Measurements from ENCODE around the gene RAB3IL1.

RAB3IL1 gene

DNA sequence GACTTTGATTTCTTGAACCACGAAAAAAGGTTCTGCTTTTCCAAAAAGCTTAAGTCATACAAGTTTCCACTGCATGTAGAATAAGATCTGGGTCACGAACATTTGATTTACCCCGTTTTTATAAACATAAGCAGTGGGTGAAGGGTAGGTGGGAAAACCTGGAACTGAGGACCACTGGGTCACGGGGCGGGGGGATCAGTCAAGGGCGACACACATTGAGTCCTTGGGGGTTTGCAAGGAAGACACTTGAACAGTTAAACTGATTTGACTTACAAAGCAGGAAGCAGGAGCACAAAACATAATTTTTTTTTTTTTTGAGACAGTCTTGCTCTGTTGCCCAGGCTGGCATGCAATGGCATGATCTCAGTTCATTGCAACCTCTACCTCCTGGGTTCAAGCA lies 36.9 kb downstream of the RAB3IL1 start:
- no peak overlapping the region for H3K4me3 Mint-ChIP-seq
- no peak for DNase-seq (ENCODE audit: low spot score in 2 of 2)
- H3K36me3 Mint-ChIP-seq (ENCODE audit: insufficient read depth), result no peaks in the 10 kb centered on the region

DNA sequence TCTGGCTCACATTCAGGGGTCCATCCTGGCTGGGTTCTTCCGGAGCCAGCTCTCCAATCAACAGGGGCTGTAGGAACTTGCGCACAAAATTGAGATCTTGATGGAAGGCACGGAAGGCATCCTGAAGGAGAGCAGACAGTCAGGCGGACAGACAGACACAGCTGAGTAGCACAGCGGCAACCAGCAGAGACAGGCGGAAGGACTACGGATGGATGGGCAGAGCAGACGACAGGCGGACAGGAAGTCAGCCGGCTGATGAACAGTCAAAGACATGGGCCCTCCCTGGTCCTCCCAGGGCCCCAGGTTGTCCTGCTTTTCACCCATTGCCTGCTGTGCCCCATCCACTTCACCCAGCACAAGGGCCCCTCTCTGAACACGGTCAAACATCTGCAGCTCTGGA lies 37.3 kb downstream of the RAB3IL1 start:
- ATAC-seq (replicated peaks; ENCODE audit: extremely low read depth, poor library complexity, severe bottlenecking), result no peak
- Mint-ChIP-seq H3K36me3 (ENCODE audit: insufficient read depth) (no peaks in the 10 kb centered on the region), H3K4me1 (peaks cover 6% of the 10 kb centered on the region), H3K4me3 (no peak overlapping the region), H3K27ac (ENCODE audit: low read depth) (no peak overlapping the region), H3K9me3 (no peaks in the 10 kb centered on the region), H3K27me3 (no peaks in the 10 kb centered on the region)
- DNase-seq (ENCODE audit: low spot score in 2 of 2), result no peak

More for the DNA sequence above, 36.9 kb downstream of the RAB3IL1 start:
- Mint-ChIP-seq H3K4me1 (peaks cover 6% of the 10 kb centered on the region), H3K27me3 (no peaks in the 10 kb centered on the region), H3K27ac (ENCODE audit: low read depth) (no peak overlapping the region), H3K9me3 (no peaks in the 10 kb centered on the region)
- no peak for ATAC-seq (replicated peaks; ENCODE audit: extremely low read depth, poor library complexity, severe bottlenecking)

DNA sequence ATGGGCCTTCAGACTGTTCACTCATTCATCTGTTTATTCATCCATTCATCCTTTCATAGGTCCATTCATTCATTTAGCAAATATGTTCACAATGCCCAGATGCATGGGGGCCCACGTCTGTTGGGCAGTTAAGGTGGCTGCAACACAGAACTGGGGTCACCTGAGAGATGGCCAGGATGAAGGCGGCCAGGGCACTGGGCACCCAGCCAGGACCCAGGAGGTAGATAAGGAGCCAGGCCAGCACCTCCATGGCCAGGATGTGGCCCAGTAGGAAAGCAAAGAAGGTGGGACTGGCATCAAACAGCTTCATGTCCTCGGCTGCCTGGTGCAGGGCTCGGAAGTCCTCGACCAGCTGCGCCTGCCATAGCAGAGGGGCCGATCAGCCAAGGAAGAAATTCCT lies 38.2 kb downstream of the RAB3IL1 start:
- H3K9me3 Mint-ChIP-seq, result no peaks in the 10 kb centered on the region
- peaks cover 6% of the 10 kb centered on the region for H3K4me1 Mint-ChIP-seq
- ATAC-seq (replicated peaks; ENCODE audit: extremely low read depth, poor library complexity, severe bottlenecking), result no peak
- no peaks in the 10 kb centered on the region for H3K27me3 Mint-ChIP-seq
- H3K27ac Mint-ChIP-seq (ENCODE audit: low read depth), result no peak overlapping the region
- no peaks in the 10 kb centered on the region for H3K36me3 Mint-ChIP-seq (ENCODE audit: insufficient read depth)
- no peak overlapping the region for H3K4me3 Mint-ChIP-seq
- no peak for DNase-seq (ENCODE audit: low spot score in 2 of 2)

DNA sequence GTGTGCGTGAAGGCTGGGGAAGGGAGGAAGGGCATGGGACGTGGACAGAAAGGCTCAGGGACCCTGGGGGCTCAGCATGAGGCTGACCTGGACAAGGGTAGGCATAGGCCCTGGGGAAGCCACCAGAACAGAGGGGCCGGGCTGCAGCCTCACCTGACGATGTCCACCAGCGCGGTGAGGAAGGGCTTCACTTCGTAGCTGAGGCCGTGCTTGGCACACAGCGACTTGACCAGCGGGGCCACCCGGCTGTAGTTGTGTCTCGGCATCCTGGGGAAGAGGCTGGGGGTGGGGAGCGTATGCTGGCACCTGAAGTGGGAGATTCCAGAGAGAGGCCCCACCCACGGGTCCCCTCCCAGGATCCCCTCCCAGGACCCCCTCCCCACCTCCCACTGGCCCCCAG lies 41.7 kb downstream of the RAB3IL1 start:
- Mint-ChIP-seq H3K36me3 (ENCODE audit: insufficient read depth) (peaks cover 1% of the 10 kb centered on the region), H3K9me3 (no peaks in the 10 kb centered on the region), H3K4me1 (peaks cover 7% of the 10 kb centered on the region), H3K27me3 (peaks cover 7% of the 10 kb centered on the region), H3K4me3 (no peak overlapping the region), H3K27ac (ENCODE audit: low read depth) (no peak overlapping the region)
- DNase-seq (ENCODE audit: low spot score in 2 of 2) (no peak), ATAC-seq (replicated peaks; ENCODE audit: extremely low read depth, poor library complexity, severe bottlenecking) (no peak)

DNA sequence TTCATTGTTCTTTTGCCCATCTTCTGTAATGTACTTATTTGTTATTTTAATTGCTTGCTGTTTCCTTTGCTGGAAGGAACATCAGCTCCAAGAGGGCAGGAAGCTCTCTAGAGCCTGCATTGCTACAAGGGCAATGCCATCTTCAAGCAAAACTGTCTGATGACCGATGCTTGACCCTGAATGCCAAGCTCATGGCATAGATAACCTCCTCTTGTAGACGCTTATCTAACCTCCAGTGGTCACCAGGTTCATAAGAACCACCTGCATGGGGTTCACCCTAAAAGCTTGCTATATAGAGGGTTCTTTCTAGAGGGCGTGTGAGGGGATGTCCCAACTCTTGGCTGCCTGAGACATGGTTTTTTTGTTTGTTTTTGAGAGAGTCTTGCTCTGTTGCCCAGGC lies 42.5 kb downstream of the RAB3IL1 start:
- H3K27me3 Mint-ChIP-seq, result peaks cover 11% of the 10 kb centered on the region
- H3K9me3 Mint-ChIP-seq, result no peaks in the 10 kb centered on the region
- H3K4me1 Mint-ChIP-seq, result peaks cover 9% of the 10 kb centered on the region
- ATAC-seq (replicated peaks; ENCODE audit: extremely low read depth, poor library complexity, severe bottlenecking) (no peak), DNase-seq (ENCODE audit: low spot score in 2 of 2) (no peak)
- H3K36me3 Mint-ChIP-seq (ENCODE audit: insufficient read depth), result peaks cover 1% of the 10 kb centered on the region
- no peak overlapping the region for H3K27ac Mint-ChIP-seq (ENCODE audit: low read depth)
- H3K4me3 Mint-ChIP-seq, result no peak overlapping the region

DNA sequence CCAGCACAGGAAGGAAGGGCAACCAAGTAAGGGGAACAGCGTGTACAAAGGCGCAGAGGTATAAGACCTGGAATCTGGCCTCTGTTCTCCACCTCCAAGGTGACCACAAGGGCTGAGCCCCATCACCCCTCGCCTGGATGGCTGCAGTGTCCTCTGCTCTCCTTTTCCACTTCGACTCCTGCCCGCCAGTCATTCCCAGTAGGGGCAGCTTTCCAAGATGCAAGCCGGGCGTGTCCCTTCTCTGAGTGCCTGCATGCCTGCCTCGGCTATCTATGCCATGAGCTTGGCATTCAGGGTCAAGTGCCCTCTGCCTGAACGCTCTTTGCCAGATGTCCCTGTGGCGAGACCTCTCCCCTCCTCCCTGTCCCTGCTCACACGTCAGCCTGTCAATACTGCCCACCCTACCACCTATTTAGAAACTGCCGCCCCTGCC lies 43.0 kb downstream of the RAB3IL1 start:
- ATAC-seq (replicated peaks; ENCODE audit: extremely low read depth, poor library complexity, severe bottlenecking), result no peak
- peaks cover 15% of the 10 kb centered on the region for H3K27me3 Mint-ChIP-seq
- H3K36me3 Mint-ChIP-seq (ENCODE audit: insufficient read depth), result peaks cover 1% of the 10 kb centered on the region
- peaks cover 9% of the 10 kb centered on the region for H3K4me1 Mint-ChIP-seq
- no peak overlapping the region for H3K4me3 Mint-ChIP-seq
- DNase-seq (ENCODE audit: low spot score in 2 of 2), result no peak
- no peak overlapping the region for H3K27ac Mint-ChIP-seq (ENCODE audit: low read depth)
- no peaks in the 10 kb centered on the region for H3K9me3 Mint-ChIP-seq

DNA sequence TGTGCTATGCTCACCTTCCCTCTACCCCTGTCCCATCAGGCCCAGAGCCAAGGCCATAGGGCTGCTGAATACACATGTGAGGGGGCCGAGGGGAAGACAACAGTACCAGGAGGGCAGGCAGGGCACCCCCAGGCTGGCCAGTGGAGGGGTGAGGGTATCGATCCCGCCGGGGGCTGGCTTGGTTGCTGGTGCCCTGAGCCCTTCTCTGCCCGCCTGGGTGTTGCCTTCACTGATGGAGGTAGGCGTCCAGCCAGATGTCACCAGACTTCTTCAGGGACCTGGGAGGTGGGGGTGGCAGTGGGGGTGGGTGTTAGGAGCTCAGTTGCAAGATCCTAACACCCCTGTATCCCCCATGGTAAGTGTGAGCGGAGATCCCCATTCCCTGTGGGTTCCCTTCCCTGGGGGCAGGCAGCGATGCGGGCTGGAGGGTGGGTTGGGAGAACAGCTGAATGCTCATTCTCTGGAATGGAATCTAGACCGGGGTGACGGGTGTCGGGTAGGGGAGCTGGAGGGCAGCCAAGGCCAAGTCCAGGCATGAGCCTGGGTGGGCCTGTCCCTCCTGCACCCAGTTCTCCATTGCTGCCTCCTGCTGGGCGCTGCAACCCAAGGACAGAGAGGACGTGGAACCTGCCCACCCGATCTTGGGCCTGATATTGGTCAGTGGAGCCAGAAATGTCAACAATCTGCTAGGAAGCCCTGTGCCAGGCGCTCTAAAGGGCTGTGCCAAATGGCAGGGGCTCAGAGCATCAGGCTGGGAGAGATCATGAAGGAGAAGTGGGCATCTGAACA lies 43.6 kb downstream of the RAB3IL1 start:
- no peak overlapping the region for H3K27ac Mint-ChIP-seq (ENCODE audit: low read depth)
- peaks cover 1% of the 10 kb centered on the region for H3K36me3 Mint-ChIP-seq (ENCODE audit: insufficient read depth)
- DNase-seq (ENCODE audit: low spot score in 2 of 2) (no peak), ATAC-seq (replicated peaks; ENCODE audit: extremely low read depth, poor library complexity, severe bottlenecking) (no peak)
- no peak overlapping the region for H3K4me3 Mint-ChIP-seq
- peaks cover 17% of the 10 kb centered on the region for H3K27me3 Mint-ChIP-seq
- H3K9me3 Mint-ChIP-seq, result no peaks in the 10 kb centered on the region
- peaks cover 9% of the 10 kb centered on the region for H3K4me1 Mint-ChIP-seq

DNA sequence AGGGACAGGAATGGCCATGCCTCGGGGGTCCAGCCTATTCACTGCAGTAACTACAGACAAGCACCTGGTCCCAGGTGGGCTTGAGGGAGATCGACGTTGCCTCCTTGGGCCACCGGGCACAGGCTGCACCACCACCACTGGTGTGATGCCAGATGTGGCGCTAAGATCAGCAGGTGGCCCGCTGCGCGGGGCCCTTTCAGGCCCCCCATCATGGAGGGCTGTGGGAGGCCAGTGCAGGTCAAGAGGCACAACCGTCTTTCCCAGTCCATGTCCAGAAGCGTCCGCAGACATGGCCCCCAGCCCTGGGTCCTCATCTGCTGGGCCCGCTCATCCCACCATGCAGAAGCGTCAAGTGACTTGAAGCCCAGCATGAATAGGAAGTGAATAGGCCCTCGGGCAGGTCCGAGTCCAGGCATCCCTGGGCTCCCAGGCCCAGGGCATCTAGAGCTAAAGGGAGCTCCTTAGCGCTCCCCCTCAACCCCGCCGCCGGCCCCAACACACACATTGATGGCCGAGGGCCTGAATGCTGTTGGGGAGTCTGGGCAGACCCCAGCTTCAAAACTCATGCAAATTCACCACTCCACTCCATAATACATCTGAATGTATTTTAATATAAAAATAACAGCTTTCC lies 44.3 kb downstream of the RAB3IL1 start:
- Mint-ChIP-seq H3K36me3 (ENCODE audit: insufficient read depth) (peaks cover 3% of the 10 kb centered on the region), H3K4me1 (peaks cover 9% of the 10 kb centered on the region), H3K4me3 (no peak overlapping the region), H3K27me3 (peaks cover 17% of the 10 kb centered on the region), H3K27ac (ENCODE audit: low read depth) (no peak overlapping the region), H3K9me3 (no peaks in the 10 kb centered on the region)
- no peak for ATAC-seq (replicated peaks; ENCODE audit: extremely low read depth, poor library complexity, severe bottlenecking)
- DNase-seq (ENCODE audit: low spot score in 2 of 2), result no peak

DNA sequence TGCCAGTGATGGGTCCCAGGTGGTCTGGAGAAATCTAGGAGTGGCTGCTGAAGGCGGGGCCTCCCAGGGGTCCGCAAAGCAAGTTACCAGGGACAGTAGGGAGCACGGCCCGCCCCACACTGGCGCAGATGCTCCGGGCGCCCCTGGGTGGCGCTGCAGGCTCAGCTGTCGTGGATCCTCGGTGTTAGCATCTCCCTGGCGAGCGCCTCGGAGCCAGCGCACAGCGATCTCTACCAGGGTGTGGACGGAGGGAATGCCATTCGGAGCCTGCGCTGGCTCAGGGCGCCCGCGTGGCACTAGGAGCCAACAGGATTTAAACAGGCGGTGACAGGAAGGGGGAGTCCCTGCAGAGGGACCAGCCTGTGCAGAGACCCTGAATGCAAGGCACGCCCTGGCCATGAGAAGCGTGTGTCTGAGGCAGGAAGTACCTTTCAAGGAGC lies 46.2 kb downstream of the RAB3IL1 start:
- H3K27ac Mint-ChIP-seq (ENCODE audit: low read depth), result peak overlapping the region; percentile 74
- peak; percentile 40 to 54 for DNase-seq (ENCODE audit: low spot score in 2 of 2)

DNA sequence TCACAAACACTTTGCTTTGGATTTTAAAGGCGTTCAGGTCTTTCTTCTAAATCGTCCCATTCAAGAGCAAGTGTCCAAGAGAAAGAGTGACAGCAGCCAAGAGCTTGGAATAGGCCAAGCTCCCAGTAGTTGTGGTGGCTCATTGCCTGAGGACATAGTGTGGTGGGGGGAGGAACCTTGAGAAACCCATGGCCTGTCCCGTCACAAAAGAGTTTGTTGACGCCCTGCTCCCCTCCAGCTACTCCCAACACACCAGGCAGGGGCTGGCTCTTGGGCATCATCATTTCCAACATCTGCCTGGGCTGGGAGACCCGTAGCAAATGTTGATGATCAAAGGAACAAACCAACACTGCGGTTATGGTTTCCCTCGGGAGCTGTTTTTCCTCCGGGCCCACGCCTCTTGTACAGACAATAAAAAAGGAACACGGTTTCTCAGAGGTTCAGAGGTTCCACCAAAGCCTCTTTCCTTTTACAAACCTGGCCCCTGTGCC lies 46.8 kb downstream of the RAB3IL1 start:
- H3K9me3 Mint-ChIP-seq, result no peaks in the 10 kb centered on the region
- H3K27me3 Mint-ChIP-seq, result peaks cover 17% of the 10 kb centered on the region
- ATAC-seq (replicated peaks; ENCODE audit: extremely low read depth, poor library complexity, severe bottlenecking) (no peak), DNase-seq (ENCODE audit: low spot score in 2 of 2) (no peak)
- H3K36me3 Mint-ChIP-seq (ENCODE audit: insufficient read depth), result peaks cover 4% of the 10 kb centered on the region
- H3K27ac Mint-ChIP-seq (ENCODE audit: low read depth), result peak overlapping the region; percentile 74
- peaks cover 9% of the 10 kb centered on the region for H3K4me1 Mint-ChIP-seq
- H3K4me3 Mint-ChIP-seq, result no peak overlapping the region

More for the DNA sequence above, 46.2 kb downstream of the RAB3IL1 start:
- peak; percentile 88 for ATAC-seq (replicated peaks; ENCODE audit: extremely low read depth, poor library complexity, severe bottlenecking)
- peaks cover 9% of the 10 kb centered on the region for H3K4me1 Mint-ChIP-seq
- H3K4me3 Mint-ChIP-seq, result peak overlapping the region; percentile 52
- peaks cover 3% of the 10 kb centered on the region for H3K36me3 Mint-ChIP-seq (ENCODE audit: insufficient read depth)
- H3K9me3 Mint-ChIP-seq, result no peaks in the 10 kb centered on the region
- H3K27me3 Mint-ChIP-seq, result peaks cover 17% of the 10 kb centered on the region

DNA sequence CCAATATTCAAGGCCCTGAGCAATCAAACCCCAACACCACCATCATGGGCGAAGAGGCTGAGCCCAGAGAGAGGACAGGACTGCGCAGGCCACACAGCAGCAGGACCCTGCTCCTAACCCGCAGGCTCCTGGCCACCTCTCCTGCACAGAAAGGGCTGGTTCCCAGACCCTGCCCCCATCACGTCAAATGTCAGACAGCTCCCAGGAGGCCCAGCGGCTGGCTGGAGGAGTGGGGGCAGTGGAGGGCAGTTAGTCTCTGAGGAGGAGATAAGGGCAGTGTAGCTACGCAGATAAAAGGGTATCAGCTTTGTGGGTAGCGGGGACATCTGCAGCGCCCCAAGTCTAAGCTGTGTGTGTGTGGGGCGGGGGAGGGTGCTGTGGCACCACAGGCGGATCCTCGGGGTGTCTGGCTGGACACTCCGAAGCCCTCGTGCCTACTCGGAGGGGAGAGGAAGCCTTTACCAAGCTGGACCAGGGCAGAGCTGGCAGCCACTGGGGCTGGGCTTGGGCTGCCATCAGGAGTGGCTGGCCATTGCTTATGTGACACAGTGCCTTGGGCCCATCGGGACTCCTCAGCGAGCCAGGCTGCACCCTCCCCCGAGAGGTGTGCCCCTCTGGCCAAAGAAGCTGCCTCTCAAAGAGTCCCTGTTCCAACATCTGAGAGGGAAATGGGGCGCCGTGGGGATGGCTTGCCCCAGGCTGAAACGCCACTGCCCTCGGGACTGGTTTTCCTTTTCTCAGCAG lies 47.5 kb downstream of the RAB3IL1 start:
- ATAC-seq (replicated peaks; ENCODE audit: extremely low read depth, poor library complexity, severe bottlenecking) (no peak), DNase-seq (ENCODE audit: low spot score in 2 of 2) (no peak)
- Mint-ChIP-seq H3K27me3 (peaks cover 17% of the 10 kb centered on the region), H3K4me1 (peaks cover 9% of the 10 kb centered on the region), H3K4me3 (no peak overlapping the region), H3K9me3 (no peaks in the 10 kb centered on the region), H3K27ac (ENCODE audit: low read depth) (no peak overlapping the region), H3K36me3 (ENCODE audit: insufficient read depth) (peaks cover 4% of the 10 kb centered on the region)

DNA sequence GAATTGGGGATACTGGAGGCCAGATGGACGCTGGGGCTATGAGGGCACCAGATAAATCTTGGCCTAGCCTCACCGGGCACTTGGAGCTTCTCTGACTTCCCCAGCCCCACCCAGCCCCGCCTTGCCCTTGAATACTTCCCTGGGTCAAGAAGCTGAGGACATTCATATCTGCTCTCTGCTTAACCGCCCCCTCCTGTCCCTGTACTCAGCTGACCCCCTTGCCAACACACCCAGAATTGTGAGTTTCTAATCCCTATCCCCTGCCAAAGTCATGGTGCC lies 48.0 kb downstream of the RAB3IL1 start:
- DNase-seq (ENCODE audit: low spot score in 2 of 2) (no peak), ATAC-seq (replicated peaks; ENCODE audit: extremely low read depth, poor library complexity, severe bottlenecking) (no peak)
- Mint-ChIP-seq H3K9me3 (no peaks in the 10 kb centered on the region), H3K4me1 (peaks cover 9% of the 10 kb centered on the region), H3K27ac (ENCODE audit: low read depth) (no peak overlapping the region), H3K4me3 (no peak overlapping the region), H3K27me3 (peaks cover 17% of the 10 kb centered on the region), H3K36me3 (ENCODE audit: insufficient read depth) (peaks cover 4% of the 10 kb centered on the region)
